NCI-H2171 treated with DMSO at 0.1 percent for 48 hours (cell line): ENCODE data around the gene EOMES.
A peak's percentile ranks its signal among the peaks of the same experiment; 100 is the strongest.

Source experiments
- DNase-seq: peaks from one replicate; lab custom pipeline; 2025; lab: John Stamatoyannopoulos, UW

Gene EOMES

DNA sequence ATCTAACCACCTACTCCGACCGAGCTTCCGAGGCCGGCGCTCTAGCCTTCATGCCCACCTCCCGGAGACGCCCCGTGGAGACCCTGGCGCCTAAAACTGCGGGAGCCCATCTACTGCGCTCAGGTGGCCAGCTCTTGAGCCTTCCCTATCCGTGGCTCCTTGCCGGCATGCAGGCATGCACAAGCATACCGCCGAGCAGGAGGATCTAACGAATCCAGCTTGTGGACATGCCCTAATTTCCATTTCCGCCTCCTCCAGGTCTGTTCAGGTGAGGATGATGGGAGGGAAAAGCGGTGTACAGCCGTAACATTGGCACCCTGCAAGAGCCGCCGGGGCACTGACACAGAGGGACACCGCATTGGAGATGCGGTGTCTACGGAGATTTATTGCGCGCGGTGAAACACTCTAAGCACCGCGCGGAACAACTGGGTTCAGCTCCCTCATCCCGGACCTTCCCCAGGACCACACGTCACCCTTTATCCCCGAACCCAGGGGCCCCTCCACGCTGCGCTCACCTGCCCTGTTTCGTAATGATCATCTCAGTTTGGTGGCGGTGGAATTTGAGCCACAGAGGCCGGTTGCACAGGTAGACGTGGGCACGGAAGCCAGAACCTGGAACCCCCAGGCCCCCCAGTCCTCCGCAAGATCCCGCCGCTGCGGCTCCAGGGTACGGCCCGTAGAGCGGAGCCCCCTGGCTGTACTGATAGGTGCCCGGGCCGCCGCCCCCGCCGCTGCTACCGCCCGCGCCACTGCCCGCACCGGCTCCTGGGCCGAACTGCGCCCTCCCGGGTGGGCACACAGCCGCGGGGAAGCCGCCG is 1.0 kb downstream of the EOMES start:
- DNase-seq, result peak; percentile 19

DNA sequence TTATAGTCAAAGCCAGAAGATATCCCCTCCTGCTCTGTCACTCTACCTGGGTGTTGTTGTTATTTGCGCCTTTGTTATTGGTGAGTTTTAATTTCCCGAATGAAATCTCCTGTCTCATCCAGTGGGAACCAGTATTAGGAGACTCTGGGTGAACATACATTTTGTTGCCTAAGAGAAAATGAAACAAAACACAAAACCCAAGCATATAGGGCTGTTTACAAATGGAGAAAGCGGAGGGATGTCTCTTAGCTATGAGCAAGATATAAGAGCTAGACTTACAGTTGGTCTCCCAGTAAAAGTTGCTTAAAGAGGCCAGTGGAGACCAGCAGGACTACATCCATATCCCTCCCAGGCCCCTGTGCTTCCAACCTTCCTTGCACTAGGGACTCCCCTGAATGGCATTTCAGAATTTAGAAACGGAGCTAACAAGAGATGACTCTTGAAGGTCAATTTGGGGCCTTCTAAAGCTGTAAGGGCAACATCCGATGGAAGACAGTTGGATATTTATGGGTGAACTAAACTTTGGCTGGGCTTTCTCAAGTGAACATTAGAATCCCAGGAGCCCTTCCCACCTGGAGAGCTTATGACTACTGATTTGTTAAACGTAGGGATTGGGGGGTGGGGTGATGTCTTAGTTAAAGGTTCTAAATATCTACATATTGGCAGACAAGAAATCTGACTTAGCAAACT is 2.7 kb downstream of the EOMES start:
- no peak for DNase-seq

DNA sequence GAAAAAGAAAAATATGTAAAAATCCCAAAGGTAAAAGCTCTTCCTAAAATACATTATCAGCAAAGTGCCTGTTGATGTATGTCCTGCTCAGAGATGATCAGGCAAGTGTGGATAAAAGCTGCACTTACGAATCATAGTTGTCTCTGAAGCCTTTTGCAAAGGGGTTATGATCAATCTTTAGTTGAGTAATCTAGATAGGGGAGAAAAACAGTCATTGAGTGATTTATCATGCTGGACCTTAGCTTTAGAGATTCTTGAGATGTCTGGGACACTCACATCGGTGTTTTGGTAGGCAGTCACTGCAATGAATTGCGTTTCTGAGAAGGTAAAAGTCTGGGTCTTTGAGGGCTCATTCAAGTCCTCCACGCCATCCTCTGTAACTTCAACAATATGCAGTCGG is 3.7 kb downstream of the EOMES start:
- DNase-seq, result no peak

DNA sequence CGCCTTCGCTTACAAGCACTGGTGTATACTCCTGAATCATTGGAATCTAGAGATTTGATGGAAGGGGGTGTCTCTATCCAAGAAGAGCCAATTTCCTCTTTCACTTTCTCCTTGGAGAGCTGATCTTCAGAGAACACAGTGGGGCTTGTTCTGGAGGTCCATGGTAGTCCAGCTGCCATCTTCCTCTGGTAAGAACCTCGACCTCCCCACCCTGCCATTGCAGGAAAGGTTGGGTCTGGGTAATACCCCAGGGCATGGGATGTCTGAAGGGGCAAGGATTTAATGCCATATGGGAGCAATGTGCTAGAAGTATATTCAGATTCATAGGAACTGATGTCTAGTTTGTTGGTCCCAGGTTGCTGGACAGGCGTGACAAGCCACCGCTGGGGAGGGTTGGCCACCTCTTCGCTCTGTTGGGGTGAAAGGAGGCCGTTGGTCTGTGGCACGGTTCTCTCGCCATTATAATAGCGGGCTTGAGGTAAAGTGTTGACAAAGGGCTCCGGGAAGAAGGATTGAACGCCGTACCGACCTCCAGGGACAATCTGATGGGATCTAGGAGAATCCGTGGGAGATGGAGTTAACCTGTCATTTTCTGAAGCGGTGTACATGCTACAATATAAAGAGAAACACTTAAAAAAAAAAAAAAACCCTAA is 4.8 kb downstream of the EOMES start:
- no peak for DNase-seq

DNA sequence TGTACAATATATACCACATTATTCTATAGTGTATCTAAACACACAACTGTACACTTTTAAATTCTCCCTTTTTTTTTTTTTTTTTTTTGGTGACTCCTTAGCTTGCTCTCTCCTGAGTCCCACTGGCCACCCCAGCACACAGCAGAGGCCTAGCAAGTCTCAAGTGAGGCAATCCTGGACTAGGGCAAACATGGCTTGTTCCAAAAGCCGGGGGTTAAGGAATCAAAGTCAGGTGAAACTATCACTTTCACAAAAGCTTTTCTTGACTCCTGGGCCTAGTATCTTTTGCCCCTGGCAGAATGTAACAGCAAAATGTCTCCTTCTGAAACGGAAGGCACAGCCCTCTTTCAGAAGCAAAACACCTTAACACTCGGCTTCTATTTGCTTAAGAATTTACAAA is 5.8 kb downstream of the EOMES start:
- no peak for DNase-seq

DNA sequence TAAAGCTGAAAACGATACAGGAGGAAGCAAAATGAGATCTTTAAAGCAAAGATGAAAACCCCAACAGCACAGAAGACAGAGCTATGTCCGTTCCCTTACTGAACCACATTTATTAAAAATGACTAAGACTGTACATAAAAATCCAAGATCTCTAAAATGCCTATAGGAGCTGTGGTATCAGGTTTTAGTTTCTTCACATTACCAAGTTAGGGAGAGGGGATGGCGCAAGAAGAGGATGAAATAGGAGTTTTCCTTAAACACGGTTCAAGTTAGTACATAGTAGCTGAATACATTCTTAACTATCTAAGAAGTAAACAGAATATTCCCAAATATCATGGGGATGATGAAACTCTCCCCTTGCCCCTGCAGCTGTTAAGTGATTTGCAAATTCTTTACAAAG is 6.3 kb downstream of the EOMES start:
- no peak for DNase-seq

DNA sequence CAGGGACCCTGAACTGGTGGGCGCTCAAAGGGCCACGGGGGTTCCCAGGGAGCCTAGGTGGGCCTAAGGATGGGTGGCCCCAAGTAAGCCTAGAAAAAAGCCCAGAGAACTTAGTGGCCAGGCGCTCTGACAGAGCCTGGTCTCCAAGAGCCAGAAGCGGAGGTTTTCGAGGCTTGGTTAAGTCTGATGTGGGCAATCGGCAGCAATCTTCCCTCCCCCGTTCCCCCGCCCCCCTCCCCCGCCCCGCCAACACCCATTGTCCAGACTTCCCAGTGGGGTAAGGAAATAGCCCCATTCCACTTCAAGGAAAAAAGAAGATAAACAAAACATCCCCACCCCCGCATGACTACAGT is 6.7 kb downstream of the EOMES start:
- no peak for DNase-seq

DNA sequence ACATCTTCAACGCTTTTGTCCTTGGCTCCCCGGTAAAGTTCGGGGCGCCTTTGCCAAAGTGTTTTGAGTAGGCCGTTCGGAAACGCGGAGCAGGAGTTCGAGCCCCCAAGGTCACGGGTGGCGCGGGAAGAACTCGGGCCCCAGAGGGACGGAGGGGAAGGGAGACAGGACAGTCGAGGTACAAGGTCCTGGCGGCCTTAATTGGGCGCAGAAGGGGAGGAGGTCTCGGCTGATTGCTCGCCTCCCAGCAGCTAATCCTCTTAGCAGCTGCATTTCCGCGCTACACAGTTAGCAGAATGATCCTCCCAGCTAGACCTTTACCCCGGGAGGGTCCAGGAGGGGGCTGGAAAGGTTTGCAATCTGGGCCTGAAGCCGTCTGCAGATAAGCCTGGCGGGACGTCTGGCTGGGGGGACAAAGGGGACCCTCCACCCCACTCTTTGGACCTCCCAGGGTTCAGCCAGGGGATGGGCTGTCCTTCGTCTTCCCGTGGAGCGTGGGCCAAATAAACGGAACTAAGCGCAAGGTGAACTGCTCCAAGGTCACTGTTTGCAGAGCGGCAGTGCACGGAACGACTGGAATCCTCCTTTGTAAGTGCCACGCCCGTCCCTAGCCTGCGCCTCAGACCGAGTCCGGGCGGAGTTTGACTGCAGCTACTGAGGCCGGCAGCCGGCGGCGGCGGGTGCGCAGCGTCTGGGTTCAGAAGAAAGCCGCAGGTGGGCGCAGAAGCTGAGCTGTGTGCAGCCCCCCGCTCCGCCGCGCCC is 7.2 kb downstream of the EOMES start:
- DNase-seq, result no peak

DNA sequence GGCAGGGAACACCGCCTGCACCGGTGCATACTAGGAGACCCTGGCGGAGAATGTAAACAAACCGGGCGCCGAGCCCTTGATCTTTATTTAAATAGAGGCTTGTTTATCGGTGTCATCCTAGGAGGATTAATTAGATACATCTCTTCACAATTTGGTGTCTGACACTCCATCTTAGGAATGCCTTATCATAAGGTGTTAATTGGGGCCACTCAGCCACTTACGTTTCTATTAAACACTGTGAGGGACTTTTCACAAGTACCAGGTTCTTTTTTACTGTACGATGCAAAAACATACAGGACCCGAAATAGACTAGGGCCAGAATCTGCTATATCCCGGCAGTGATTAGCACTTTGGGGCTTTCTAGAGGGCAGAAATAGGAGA is 8.0 kb downstream of the EOMES start:
- no peak for DNase-seq

DNA sequence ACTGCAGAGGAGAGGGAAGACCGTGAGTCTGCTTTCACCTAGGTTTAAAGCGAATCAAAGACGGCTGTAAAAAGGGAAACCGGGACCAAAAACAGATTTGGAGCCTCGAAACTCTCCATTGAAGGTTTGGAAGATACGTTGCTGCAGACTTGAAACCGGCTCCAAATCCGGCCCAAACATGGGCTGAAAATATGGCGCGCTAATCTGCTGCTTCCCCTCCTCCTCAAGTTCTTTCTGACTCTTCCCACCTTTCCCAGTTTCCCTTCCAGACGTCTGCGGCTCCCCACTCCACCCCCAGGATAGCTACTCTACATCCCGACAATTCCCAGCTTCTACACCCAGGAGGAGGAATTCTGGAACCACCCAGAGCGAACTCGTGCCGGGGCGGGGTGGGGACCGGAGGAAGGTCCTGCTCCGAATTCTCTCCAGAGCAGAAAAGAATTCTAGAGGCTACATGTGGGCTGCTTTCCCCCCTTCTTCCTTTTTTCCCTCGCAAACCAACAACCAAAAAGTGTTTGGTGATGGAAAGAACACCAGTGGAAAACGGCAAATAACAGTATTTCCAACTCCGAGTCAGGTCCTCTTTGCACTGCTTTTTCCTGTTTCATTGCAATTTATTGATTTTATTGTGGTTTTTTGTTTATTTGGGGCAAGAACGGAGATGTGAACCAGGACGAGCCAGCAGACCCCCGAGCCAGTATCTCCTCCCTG is 8.5 kb downstream of the EOMES start:
- DNase-seq, result no peak

DNA sequence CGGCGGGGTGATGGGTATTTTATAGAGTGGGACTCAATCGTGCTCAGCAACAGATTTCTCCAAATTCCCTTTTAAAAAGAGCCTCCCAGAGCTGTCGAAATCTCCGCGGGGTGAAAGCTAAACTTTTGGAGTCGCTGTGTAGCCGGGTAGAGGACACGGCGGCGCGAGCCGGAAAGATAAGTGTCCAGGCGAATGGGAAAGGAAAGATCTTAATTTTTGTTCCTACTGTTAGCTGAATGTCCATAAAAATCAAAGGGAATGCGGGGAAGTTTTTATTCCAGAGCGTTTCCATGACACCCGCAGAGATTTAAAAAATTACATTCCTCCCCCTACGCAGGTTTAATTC is 9.1 kb downstream of the EOMES start:
- DNase-seq, result no peak

DNA sequence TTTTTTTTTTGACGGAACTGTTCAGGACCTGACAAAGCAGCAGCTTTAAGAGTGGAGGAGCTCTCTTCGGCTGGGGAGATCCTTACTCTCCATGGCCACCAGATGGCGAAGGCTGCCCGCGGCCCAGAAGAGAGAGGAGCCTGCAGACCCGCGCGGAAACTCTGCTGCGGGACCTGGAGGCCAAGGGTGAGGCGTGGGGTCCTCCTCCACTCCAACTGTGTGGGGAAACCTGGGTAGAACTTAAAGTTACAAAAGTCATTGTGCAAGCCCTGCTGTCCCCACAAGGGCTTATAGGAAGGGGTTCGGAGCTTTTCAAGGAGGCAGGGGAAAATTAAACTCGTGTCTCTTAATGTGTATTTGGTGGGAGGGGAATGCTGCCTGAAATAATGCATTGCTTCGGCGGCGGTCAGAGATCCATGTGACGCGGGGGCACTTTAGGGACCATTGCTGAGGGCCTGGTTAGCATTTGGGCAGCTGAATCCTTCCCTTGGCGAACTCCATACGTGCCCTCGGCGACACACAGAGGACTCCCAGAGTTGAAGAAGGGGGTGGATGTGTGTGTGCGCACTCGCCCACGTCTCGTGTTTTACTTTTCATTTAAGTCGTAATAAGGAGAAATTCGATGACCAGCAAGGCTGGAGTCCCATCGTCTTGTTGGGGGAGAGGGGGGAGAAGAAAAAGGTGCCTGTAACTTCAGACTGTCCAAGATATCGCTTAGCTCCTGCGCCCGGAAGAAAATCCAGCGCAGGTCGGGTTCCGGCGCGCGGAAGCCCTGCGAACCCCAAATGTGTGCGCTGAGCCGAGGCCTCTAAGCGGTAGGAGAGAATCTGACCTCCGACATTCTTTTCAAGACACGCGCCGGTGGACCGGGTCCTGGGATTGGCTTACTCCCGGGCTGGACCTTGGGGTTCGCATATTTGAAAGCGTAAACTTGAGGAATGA is 9.7 kb downstream of the EOMES start:
- peak; percentile 50 for DNase-seq

DNA sequence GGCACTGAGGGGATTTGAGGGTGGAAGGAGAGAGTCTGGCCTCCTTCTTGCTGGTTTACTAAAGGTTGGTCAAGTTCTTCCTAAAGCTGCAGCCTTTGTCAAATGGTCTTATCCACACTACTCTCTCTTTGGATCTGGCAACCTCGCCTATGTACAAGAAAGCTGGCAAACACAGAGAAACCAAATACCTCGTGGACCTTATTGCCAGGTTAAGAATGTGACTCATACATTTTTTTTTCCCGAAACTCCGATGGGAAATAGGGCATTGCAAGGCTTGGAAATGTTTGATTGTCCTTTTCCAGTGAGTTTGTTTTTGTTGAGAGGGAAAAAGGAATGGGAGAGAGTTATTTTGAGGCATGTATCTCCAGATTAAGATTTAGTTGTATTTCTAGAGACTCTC is 13.9 kb downstream of the EOMES start:
- no peak for DNase-seq

DNA sequence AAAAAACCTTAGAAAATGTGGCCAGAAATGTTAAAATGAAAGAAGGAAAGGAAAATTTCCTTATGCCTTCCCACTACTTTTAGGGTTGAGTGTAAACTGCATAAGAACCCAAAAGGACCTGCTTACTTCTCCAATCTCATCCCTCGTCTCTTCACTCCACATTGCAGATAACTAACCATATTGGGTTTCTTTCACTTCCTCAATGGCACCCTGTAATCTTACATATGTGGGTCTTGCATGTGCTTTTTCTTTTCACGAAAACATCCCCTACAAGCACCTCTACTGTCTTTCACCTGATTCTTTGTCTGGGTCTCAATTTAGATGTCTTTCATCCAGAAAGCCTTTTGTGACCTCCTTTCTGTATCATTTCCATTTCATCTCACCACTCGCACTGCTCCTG is 23.1 kb downstream of the EOMES start:
- no peak for DNase-seq

DNA sequence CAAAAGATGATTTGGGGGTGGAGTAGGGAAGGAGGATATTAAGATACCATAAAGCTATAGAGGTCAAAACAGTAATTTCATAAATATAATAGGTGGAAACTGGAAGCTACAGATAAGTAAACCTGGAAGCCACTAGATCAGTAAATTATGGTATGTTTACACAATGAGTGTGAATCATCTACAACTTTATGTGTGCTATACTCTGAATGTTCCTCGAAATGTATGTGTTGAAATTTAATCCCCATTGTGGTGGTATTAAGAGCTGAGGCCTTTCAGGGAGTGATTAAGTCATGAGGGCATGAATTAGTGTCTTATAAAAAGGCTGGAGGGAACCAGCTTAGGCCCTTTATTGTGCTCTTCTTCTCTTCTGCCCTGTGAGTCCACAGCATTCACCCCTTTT is 25.2 kb downstream of the EOMES start:
- no peak for DNase-seq

DNA sequence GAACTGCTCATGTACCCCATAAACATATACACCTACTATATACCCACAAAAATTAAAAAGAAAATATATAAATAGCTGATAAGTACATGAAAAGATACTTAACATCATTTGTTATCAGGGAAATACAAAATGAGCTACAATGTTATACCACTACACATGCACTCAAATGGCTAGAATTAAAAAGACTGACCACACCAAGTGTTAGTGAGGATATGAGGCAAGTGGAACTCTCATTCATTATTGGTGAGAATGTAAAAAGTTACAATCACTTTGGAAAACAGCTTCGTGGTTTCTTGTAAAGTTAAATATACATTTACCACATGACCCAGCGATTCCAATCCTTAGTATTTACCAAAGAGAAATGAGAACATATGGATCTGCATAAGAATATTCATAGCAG is 26.5 kb downstream of the EOMES start:
- no peak for DNase-seq

DNA sequence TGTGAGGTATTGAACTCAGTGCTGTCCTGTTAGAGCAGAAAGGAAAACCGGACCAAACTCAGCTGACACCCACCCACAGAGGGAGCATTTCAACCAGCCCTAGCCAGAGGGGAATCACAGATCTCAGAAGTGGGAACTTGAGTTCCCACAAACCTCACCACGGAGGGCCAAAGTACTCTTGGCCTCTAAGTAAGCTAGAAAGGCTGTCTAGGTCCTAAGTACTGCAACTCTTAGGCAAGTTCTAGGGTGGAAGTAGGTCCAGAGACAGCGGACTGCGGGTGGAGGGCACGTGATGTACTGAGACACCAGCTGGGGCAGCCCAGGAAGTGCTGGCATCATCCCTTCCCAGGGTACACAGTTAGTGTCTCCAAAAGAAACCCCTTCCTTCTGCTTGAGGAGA is 34.1 kb downstream of the EOMES start:
- no peak for DNase-seq

DNA sequence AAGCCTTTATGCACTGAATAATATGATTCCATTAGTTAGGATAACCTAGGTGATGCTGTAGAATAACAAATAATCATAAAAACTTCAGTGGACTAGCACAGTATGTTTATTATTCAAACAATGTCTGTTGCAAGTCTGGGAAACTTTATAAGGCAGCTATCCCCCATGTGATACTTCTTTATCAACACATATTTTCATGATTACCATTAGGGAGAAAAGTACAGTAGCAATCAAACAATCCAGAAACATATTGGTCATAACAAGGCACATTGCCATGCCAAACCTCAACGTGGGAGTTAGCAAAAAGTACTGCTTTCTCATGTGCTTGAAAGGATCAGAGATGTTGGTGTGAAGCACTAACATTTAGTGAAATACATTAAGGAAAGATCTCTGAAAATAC is 35.5 kb downstream of the EOMES start:
- DNase-seq, result no peak

DNA sequence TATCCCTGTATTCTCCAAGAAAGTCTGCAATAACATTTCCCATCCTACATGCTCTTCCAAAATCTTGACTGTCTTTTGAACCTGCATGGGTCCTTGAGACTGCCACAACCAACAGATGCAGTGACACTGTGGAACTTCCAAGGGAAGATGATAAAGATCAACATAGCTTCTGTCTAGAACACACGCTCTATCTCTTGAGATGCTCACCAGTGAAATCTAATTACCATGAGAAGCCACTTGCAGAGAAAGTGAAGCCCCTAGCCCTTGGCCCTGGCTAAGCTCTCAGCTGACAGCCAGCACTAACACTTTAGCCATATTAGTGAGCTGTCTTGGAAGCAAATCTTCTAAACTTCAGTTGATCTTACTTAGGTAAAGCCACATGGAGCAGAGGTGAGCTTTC is 36.6 kb downstream of the EOMES start:
- DNase-seq, result no peak

DNA sequence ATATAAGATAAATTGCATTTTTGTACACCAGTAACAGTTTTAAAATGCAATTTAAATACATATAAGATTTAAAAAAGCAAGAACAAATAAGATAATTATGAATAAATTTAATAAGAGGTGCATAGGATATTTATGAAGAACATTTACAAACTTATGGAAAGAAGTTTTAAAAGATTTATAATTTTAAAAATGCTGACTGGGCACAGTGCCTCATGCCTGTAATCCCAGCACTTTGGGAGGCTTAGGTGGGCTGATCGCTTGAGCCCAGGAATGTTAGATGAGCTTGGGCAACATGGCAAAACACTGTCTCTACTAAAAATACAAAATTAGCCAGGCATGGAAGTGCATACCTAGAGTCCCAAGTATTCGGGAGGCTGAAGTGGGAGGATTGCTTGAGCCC is 37.8 kb downstream of the EOMES start:
- no peak for DNase-seq

DNA sequence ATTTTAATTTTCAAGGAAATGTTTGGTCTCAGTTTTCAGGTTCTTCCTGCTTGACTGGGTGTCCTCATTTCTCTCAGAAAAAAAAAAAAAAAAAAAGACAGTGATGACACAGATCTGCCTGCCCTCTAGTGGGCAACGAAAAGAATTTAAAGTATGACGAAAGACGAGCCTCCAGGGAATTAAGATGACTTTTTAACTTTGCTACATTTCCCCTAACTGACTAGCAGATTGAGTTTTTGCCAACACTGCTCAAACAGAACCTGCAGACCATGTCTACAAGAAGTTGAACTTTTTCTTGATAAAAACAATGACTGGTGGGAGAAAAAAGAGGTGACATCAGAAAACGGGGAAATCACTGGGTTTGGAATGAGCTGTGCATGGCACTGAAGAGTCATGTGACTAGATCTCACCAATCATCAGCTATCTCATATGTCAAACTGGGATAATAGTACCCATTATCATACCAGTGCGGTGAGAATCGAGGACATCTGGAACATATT is 40.8 kb downstream of the EOMES start:
- peak; percentile 72 for DNase-seq
